ENCODE data around the gene SLC19A1. TPM values are rescaled to one million over a fixed set of nuclear protein-coding genes. Genes with fewer than 3 reads are reported as not detected.

SLC19A1 gene
- total RNA-seq, 1 experiment from 2014 or later: 25.0 TPM

GRCh38 chr21:45460611-45461368, 81.5 kb downstream of the SLC19A1 start:
- H3K27me3 ChIP-seq (ENCODE audit: insufficient read depth, low read depth): no peaks in the 10 kb centered on the region
- H3K4me3 ChIP-seq: no peak overlapping the region
- no TSS peak for BruUV-seq (replicated peaks)
- TF ChIP-seq CTCF (conservative IDR thresholded peaks at IDR 0.05) (no peak), EZH2 (IDR thresholded peaks at IDR 0.05; ENCODE audit: low read depth) (no peak)
- H3K4me2 ChIP-seq: no peak overlapping the region
- DNase-seq: no peak
- POLR2A ChIA-PET (ENCODE audit: unreplicated experiment): interaction anchor here (0.5 kb wide), 1 partner anchor 12 kb away, joined by 13 read pairs; no protein-coding TSS in a partner anchor
- CTCF ChIA-PET: no interaction called here
- H2AFZ ChIP-seq: no peak overlapping the region
- H3K27ac ChIP-seq: no peak overlapping the region
- no peaks in the 10 kb centered on the region for H3K4me1 ChIP-seq (replicated peaks; ENCODE audit: insufficient read depth)
- no peaks in the 10 kb centered on the region for H3K9me2 ChIP-seq (ENCODE audit: insufficient read depth)
- intact Hi-C loops (cut with micrococcal nuclease; ENCODE audit: unreplicated experiment): no loop called here
- no peaks in the 10 kb centered on the region for H4K20me1 ChIP-seq (ENCODE audit: insufficient read depth)
- H3K36me3 ChIP-seq (ENCODE audit: low read depth): no peaks in the 10 kb centered on the region
- H3F3A ChIP-seq (ENCODE audit: insufficient read depth, low read depth): no peaks in the 10 kb centered on the region
- H3K9me3 ChIP-seq (ENCODE audit: insufficient read depth, low read depth): no peaks in the 10 kb centered on the region
- H3K79me2 ChIP-seq (ENCODE audit: low read depth): no peaks in the 10 kb centered on the region

GRCh38 chr21:45460011-45460565, 82.2 kb downstream of the SLC19A1 start:
- Histone ChIP-seq H3K4me1 (replicated peaks; ENCODE audit: insufficient read depth) (no peaks in the 10 kb centered on the region), H3K27me3 (ENCODE audit: insufficient read depth, low read depth) (no peaks in the 10 kb centered on the region), H3K27ac (no peak overlapping the region), H3K9me2 (ENCODE audit: insufficient read depth) (no peaks in the 10 kb centered on the region), H2AFZ (no peak overlapping the region), H3F3A (ENCODE audit: insufficient read depth, low read depth) (no peaks in the 10 kb centered on the region), H4K20me1 (ENCODE audit: insufficient read depth) (no peaks in the 10 kb centered on the region), H3K79me2 (ENCODE audit: low read depth) (no peaks in the 10 kb centered on the region), H3K36me3 (ENCODE audit: low read depth) (no peaks in the 10 kb centered on the region), H3K9me3 (ENCODE audit: insufficient read depth, low read depth) (no peaks in the 10 kb centered on the region), H3K4me3 (no peak overlapping the region), H3K4me2 (no peak overlapping the region)
- ChIA-PET POLR2A (ENCODE audit: unreplicated experiment) (interaction anchor here (0.5 kb wide), 1 partner anchor 12 kb away, joined by 13 read pairs; no protein-coding TSS in a partner anchor), CTCF (no interaction called here)
- no TSS peak for BruUV-seq (replicated peaks)
- DNase-seq: no peak
- intact Hi-C loops (cut with micrococcal nuclease; ENCODE audit: unreplicated experiment): no loop called here
- TF ChIP-seq EZH2 (IDR thresholded peaks at IDR 0.05; ENCODE audit: low read depth) (no peak), CTCF (conservative IDR thresholded peaks at IDR 0.05) (no peak)

GRCh38 chr21:45459171-45460010, 82.8 kb downstream of the SLC19A1 start:
- CTCF ChIA-PET: no interaction called here
- no peak overlapping the region for H3K27ac ChIP-seq
- POLR2A ChIA-PET (ENCODE audit: unreplicated experiment): no interaction called here

More at GRCh38 chr21:45459171-45460010, 82.8 kb downstream of the SLC19A1 start:
- no peak for TF ChIP-seq EZH2 (IDR thresholded peaks at IDR 0.05; ENCODE audit: low read depth)
- TF ChIP-seq CTCF (conservative IDR thresholded peaks at IDR 0.05): no peak
- no peak for DNase-seq
- no peak overlapping the region for H3K4me2 ChIP-seq
- H3K4me3 ChIP-seq: no peak overlapping the region
- no peaks in the 10 kb centered on the region for H3K36me3 ChIP-seq (ENCODE audit: low read depth)
- H4K20me1 ChIP-seq (ENCODE audit: insufficient read depth): no peaks in the 10 kb centered on the region
- no TSS peak for BruUV-seq (replicated peaks)
- H3K9me3 ChIP-seq (ENCODE audit: insufficient read depth, low read depth): no peaks in the 10 kb centered on the region
- no peaks in the 10 kb centered on the region for H3K4me1 ChIP-seq (replicated peaks; ENCODE audit: insufficient read depth)
- H2AFZ ChIP-seq: no peak overlapping the region
- no peaks in the 10 kb centered on the region for H3F3A ChIP-seq (ENCODE audit: insufficient read depth, low read depth)
- H3K27me3 ChIP-seq (ENCODE audit: insufficient read depth, low read depth): no peaks in the 10 kb centered on the region
- no peaks in the 10 kb centered on the region for H3K9me2 ChIP-seq (ENCODE audit: insufficient read depth)
- intact Hi-C loops (cut with micrococcal nuclease; ENCODE audit: unreplicated experiment): no loop called here
- H3K79me2 ChIP-seq (ENCODE audit: low read depth): no peaks in the 10 kb centered on the region

Data from PC-9 (cell line).